Endothelial cell of umbilical vein (primary cell): ENCODE results near the gene NPAS4. TPM values are rescaled to one million over a fixed set of nuclear protein-coding genes. Genes with fewer than 3 reads are reported as not detected.

ENCODE experiments used
- BruUV-seq: library from RNA; stranded (reverse); fragments of 400-500 nt; replicated peaks from 2 replicates; lab custom pipeline; 2021; lab: Mats Ljungman, UMichigan
- CTCF ChIA-PET: fragments of 300-600, 350-600 bp; sonication (Branson Sonifier 250); formaldehyde crosslinking; loops from one replicate; lab custom pipeline; 2021; ENCODE audit warnings: antibody characterized with exemption, inconsistent platforms; lab: Charles Lee
- POLR2A ChIA-PET: fragments of 300-600, 350-600 bp; sonication (Branson Sonifier 250); formaldehyde crosslinking; loops from one replicate; lab custom pipeline; 2021; ENCODE audit warnings: antibody characterized with exemption, inconsistent platforms; lab: Charles Lee
- DNase-seq: peaks from one replicate; pipeline ENCODE4 v3.0.0-alpha.2; 2011; ENCODE audit warnings: low read depth, low spot score
- FAIRE-seq: peaks from 2 replicates; lab custom pipeline; 2011; peaks lifted over from hg19 to GRCh38; lab: Jason Lieb, UNC
- H2AFZ ChIP-seq: 2 replicates; pipeline ENCODE4 v1.6.0; 2012; ENCODE audit warnings: low read depth, low read length, control low read depth, inconsistent platforms
- H3K27ac ChIP-seq: 2 replicates; pipeline ENCODE4 v1.5.1; 2011; ENCODE audit warnings: low read depth, mild to moderate bottlenecking, control low read depth, low read length, moderate library complexity; ENCODE audit not compliant: insufficient read depth
- H3K27me3 ChIP-seq, 2 experiments: 2 replicates each; pipeline versions ENCODE4 v1.6.0 to v1.6.1; 2011; ENCODE audit warnings: low read length in 2 of 2, mixed read lengths in 1 of 2; ENCODE audit not compliant: control insufficient read depth in 2 of 2, insufficient read depth in 2 of 2
- H3K36me3 ChIP-seq, 2 experiments: 2 replicates in 1 of 2; 3 replicates in 1 of 2; pipeline ENCODE4 v1.5.1; 2011; ENCODE audit warnings: low read length in 2 of 2, mild to moderate bottlenecking in 1 of 2, moderate library complexity in 1 of 2; ENCODE audit not compliant: control insufficient read depth in 2 of 2, insufficient read depth in 2 of 2; ENCODE audit errors: extremely low read depth in 1 of 2
- H3K4me1 ChIP-seq: 3 replicates; pipeline ENCODE4 v1.5.1; 2011; ENCODE audit warnings: mild to moderate bottlenecking, low read length; ENCODE audit not compliant: control insufficient read depth, insufficient read depth; ENCODE audit errors: extremely low read depth
- H3K4me2 ChIP-seq: 2 replicates; pipeline ENCODE4 v1.6.1; 2011; ENCODE audit warnings: low read length, control low read depth, mixed read lengths; ENCODE audit not compliant: insufficient read depth
- H3K4me3 ChIP-seq, 3 experiments: fragments of 200-600 bp in 1 of 3; sonication (generic), shearing (Covaris generic) in 1 of 3; replicated peaks in 1 of 3; 2 replicates each; pipeline ENCODE4 v1.5.1; 2011 to 2016; ENCODE audit warnings: control low read depth in 3 of 3, low read length in 3 of 3, mild to moderate bottlenecking in 2 of 3, inconsistent platforms in 1 of 3, low read depth in 1 of 3, moderate library complexity in 1 of 3; ENCODE audit not compliant: insufficient read depth in 1 of 3
- H3K79me2 ChIP-seq: 2 replicates; pipeline ENCODE4 v1.6.0; 2012; ENCODE audit warnings: low read length, inconsistent platforms; ENCODE audit not compliant: control insufficient read depth, insufficient read depth
- H3K9ac ChIP-seq: replicated peaks from 2 replicates; pipeline ENCODE3; 2011; ENCODE audit warnings: low read length, control low read depth; ENCODE audit not compliant: insufficient read depth; ENCODE audit errors: extremely low read depth
- H3K9me1 ChIP-seq: replicated peaks from 3 replicates; pipeline ENCODE4 v1.6.0; 2011; ENCODE audit warnings: mild to moderate bottlenecking, low read length; ENCODE audit not compliant: control insufficient read depth, insufficient read depth; ENCODE audit errors: extremely low read depth
- H3K9me3 ChIP-seq: replicated peaks from 2 replicates; pipeline ENCODE4 v1.5.1; 2012; ENCODE audit warnings: low read length, inconsistent platforms; ENCODE audit not compliant: control insufficient read depth, insufficient read depth
- H4K20me1 ChIP-seq: replicated peaks from 2 replicates; pipeline ENCODE3; 2011; ENCODE audit warnings: mild to moderate bottlenecking, low read length; ENCODE audit not compliant: control insufficient read depth, insufficient read depth; ENCODE audit errors: extremely low read depth
- CTCF ChIP-seq, 2 donors: IDR thresholded peaks; 1 replicate in 1 of 2; 2 replicates in 1 of 2; pipeline ENCODE4 v1.5.1; 2011; ENCODE audit warnings: low read length in 2 of 2, mild to moderate bottlenecking in 2 of 2, moderate library complexity in 2 of 2, control low read depth in 1 of 2, inconsistent platforms in 1 of 2, low read depth in 1 of 2; ENCODE audit not compliant: insufficient read depth in 1 of 2; ENCODE audit errors: extremely low read depth in 1 of 2
- EZH2 ChIP-seq: IDR thresholded peaks from 2 replicates; pipeline ENCODE4 v1.6.1; 2012; ENCODE audit warnings: borderline replicate concordance, low read depth, mild to moderate bottlenecking, moderate library complexity, low read length, inconsistent platforms; ENCODE audit not compliant: severe bottlenecking
- FOS ChIP-seq: IDR thresholded peaks from 2 replicates; pipeline ENCODE4 v1.6.1; 2011; ENCODE audit warnings: mild to moderate bottlenecking, low read length, moderate library complexity, borderline replicate concordance; ENCODE audit not compliant: insufficient read depth
- GATA2 ChIP-seq: IDR thresholded peaks from 2 replicates; pipeline ENCODE4 v1.7.0; 2011; ENCODE audit warnings: low read depth, mild to moderate bottlenecking, moderate library complexity, mixed read lengths, low read length; ENCODE audit not compliant: insufficient read length, insufficient read depth
- JUN ChIP-seq: IDR thresholded peaks from 2 replicates; pipeline ENCODE4 v1.6.1; 2011; ENCODE audit warnings: borderline replicate concordance, low read depth; ENCODE audit not compliant: insufficient read length, insufficient read depth
- MAX ChIP-seq: IDR thresholded peaks from 2 replicates; pipeline ENCODE4 v1.6.1; 2011; ENCODE audit not compliant: insufficient read depth, insufficient read length
- MYC ChIP-seq: IDR thresholded peaks from one replicate; pipeline ENCODE4 v1.6.1; 2011; ENCODE audit warnings: mild to moderate bottlenecking, low read depth, low read length
- POLR2A ChIP-seq: IDR thresholded peaks from 2 replicates; pipeline ENCODE4 v1.6.1; 2012; ENCODE audit warnings: low read depth, mild to moderate bottlenecking, control low read depth, low read length
- POLR2AphosphoS5 ChIP-seq: IDR thresholded peaks from 2 replicates; pipeline ENCODE4 v1.6.1; 2012; ENCODE audit warnings: low read depth, mild to moderate bottlenecking, control low read depth, low read length, moderate library complexity; ENCODE audit not compliant: insufficient read depth
- dilution Hi-C: fragments of 300-500 bp; cut with MboI; formaldehyde crosslinking; loops from one replicate; pipeline ENCODE4 v1.15.0; 2019; ENCODE audit warnings: low sequenced_read_pairs; ENCODE audit not compliant: extremely low pct_ligation_motif_present
- intact Hi-C: fragments of 100-400 bp; cut with micrococcal nuclease; formaldehyde crosslinking; loops from one replicate; pipeline ENCODE4 v1.10.0; 2022
- polyA plus RNA-seq, 4 experiments: library from polyadenylated mRNA; depleted of rRNA in 3 of 4; stranded (reverse) in 3 of 4; unstranded in 1 of 4; fragments of >200 nt; gene quantifications; 2 replicates each; pipeline versions ENCODE4 v1.2.1 to v1.2.3, GENCODE V29; 2011 to 2012; ENCODE audit warnings: missing spikeins in 1 of 4
- total RNA-seq: library from RNA; stranded (reverse); gene quantifications from 2 replicates; pipeline ENCODE4 v1.2.3, GENCODE V29; 2021

NPAS4 gene
- total and polyA plus RNA-seq, 2 donors (not counting 3 experiments of a cell fraction or from before 2014, with no cell fraction given): not detected

GRCh38 chr11:66414120-66414934, 6.5 kb upstream of the NPAS4 start:
- Histone ChIP-seq H3K36me3 (no peaks in the 10 kb centered on the region), H3K9ac (no peak overlapping the region), H3K27ac (no peak overlapping the region), H3K4me3 (no peak overlapping the region), H4K20me1 (no peaks in the 10 kb centered on the region), H3K9me1 (no peaks in the 10 kb centered on the region), H3K4me2 (no peak overlapping the region), H3K79me2 (no peaks in the 10 kb centered on the region), H2AFZ (no peak overlapping the region), H3K9me3 (no peaks in the 10 kb centered on the region), H3K4me1 (no peaks in the 10 kb centered on the region), H3K27me3 (peaks cover 11 to 17% of the 10 kb centered on the region in 2 experiments)
- FAIRE-seq: no peak
- ChIA-PET POLR2A (no interaction called here), CTCF (interaction anchor here (1.0 kb wide), 1 partner anchor 28 kb away, joined by 3 read pairs; no protein-coding TSS in a partner anchor)
- DNase-seq: no peak
- intact Hi-C loops: no loop called here
- no TSS peak for BruUV-seq
- dilution Hi-C loops: no loop called here
- TF ChIP-seq MAX: no peak
- TF ChIP-seq FOS: no peak
- no peak for TF ChIP-seq EZH2
- no peak for TF ChIP-seq GATA2
- no peak for TF ChIP-seq POLR2AphosphoS5
- no peak for TF ChIP-seq POLR2A
- TF ChIP-seq MYC: no peak
- no peak for TF ChIP-seq JUN
- TF ChIP-seq CTCF (IDR thresholded peaks at IDR 0.05; ENCODE audit: extremely low read depth in 1 of 2, insufficient read depth in 1 of 2, low read depth in 1 of 2, low read length in 2 of 2): no peak
